HepG2 (cell line): ENCODE results near the gene PCNA. TPM values are rescaled to one million over a fixed set of nuclear protein-coding genes. Genes with fewer than 3 reads are reported as not detected.

Source experiments
- ATAC-seq: fragments of 200-7000 bp; cut with Tn5 transposase; 3 replicates; pipeline ENCODE4 v1.9.1; 2020; ENCODE audit warnings: mild to moderate bottlenecking, moderate library complexity
- BruUV-seq: library from RNA; stranded (reverse); fragments of 400-500 nt; replicated peaks from 2 replicates; lab custom pipeline; 2021; lab: Mats Ljungman, UMichigan
- CTCF ChIA-PET: fragments of 300-600 bp; formaldehyde crosslinking; extraction: SDS; loops from one replicate; lab custom pipeline; 2021; ENCODE audit warnings: low total read pairs, inconsistent platforms, low intra/inter-chr PET ratio; lab: Yijun Ruan, JAX
- POLR2A ChIA-PET: fragments of 350-600 bp; sonication (Branson Sonifier 250); formaldehyde crosslinking; loops from one replicate; lab custom pipeline; 2020; ENCODE audit warnings: antibody characterized with exemption, inconsistent platforms; lab: Yijun Ruan, JAX
- DNase-seq: peaks from one replicate; pipeline ENCODE4 v3.0.0-alpha.2; 2015; ENCODE audit warnings: low spot score
- FAIRE-seq: peaks from 3 replicates; lab custom pipeline; 2011; peaks lifted over from hg19 to GRCh38; lab: Jason Lieb, UNC
- H2AFZ ChIP-seq: one replicate; pipeline ENCODE4 v1.6.1; 2011; ENCODE audit warnings: low read length, inconsistent platforms
- H3K27ac ChIP-seq: fragments of 300-600 bp; 3 replicates; pipeline ENCODE4 v1.8.0; 2011; ENCODE audit warnings: mixed run types, mild to moderate bottlenecking, mixed read lengths, low read length, inconsistent platforms; ENCODE audit not compliant: insufficient read depth; ENCODE audit errors: extremely low read length
- H3K27me3 ChIP-seq, 2 experiments: fragments of 200-600 bp in 1 of 2; 2 replicates in 1 of 2; 3 replicates in 1 of 2; pipeline versions ENCODE4 v1.6.0 to v1.8.0; 2011; ENCODE audit warnings: low read length in 2 of 2, mild to moderate bottlenecking in 2 of 2, moderate library complexity in 2 of 2, inconsistent platforms in 1 of 2; ENCODE audit not compliant: insufficient read depth in 2 of 2, control insufficient read depth in 1 of 2
- H3K36me3 ChIP-seq, 2 experiments: fragments of 200-600 bp in 1 of 2; replicated peaks in 1 of 2; 2 replicates in 1 of 2; 3 replicates in 1 of 2; pipeline versions ENCODE4 v1.5.1 to v1.8.0; 2011; ENCODE audit warnings: low read length in 2 of 2, inconsistent platforms in 1 of 2; ENCODE audit not compliant: insufficient read depth in 2 of 2, control insufficient read depth in 1 of 2
- H3K4me1 ChIP-seq: 2 replicates; pipeline ENCODE4 v1.5.1; 2012; ENCODE audit warnings: low read length, inconsistent platforms; ENCODE audit not compliant: insufficient read depth
- H3K4me2 ChIP-seq: 2 replicates; pipeline ENCODE4 v1.6.0; 2011; ENCODE audit warnings: low read depth, low read length, inconsistent platforms
- H3K4me3 ChIP-seq, 3 experiments: fragments of 200-600 bp in 1 of 3; sonication (generic), shearing (Covaris generic) in 1 of 3; replicated peaks in 1 of 3; 2 replicates each; pipeline ENCODE4 v1.5.1; 2011 to 2016; ENCODE audit warnings: low read length in 3 of 3, inconsistent platforms in 2 of 3, low read depth in 2 of 3, mild to moderate bottlenecking in 2 of 3, control low read depth in 1 of 3, mixed read lengths in 1 of 3; ENCODE audit not compliant: insufficient read depth in 1 of 3
- H3K79me2 ChIP-seq: one replicate; pipeline ENCODE4 v1.6.1; 2011; ENCODE audit warnings: low read length, inconsistent platforms; ENCODE audit not compliant: insufficient read depth
- H3K9ac ChIP-seq: 2 replicates; pipeline ENCODE4 v1.6.0; 2011; ENCODE audit warnings: mild to moderate bottlenecking, low read depth, low read length, inconsistent platforms; ENCODE audit not compliant: insufficient read depth
- H3K9me3 ChIP-seq: 2 replicates; pipeline ENCODE4 v1.5.1; 2012; ENCODE audit warnings: mild to moderate bottlenecking, low read length
- H4K20me1 ChIP-seq: 2 replicates; pipeline ENCODE4 v1.6.0; 2011; ENCODE audit warnings: inconsistent platforms, mild to moderate bottlenecking, low read length, moderate library complexity; ENCODE audit not compliant: insufficient read depth
- CEBPG ChIP-seq: IDR thresholded peaks from 2 replicates; pipeline ENCODE4 v1.6.1; 2016
- CREB1 ChIP-seq, 2 experiments: fragments of 450-650 bp in 1 of 2; IDR thresholded peaks; 2 replicates each; pipeline ENCODE4 v1.6.1; 2016 to 2017; ENCODE audit warnings: control low read depth in 1 of 2, mild to moderate bottlenecking in 1 of 2, missing compliant biosample characterization in 1 of 2, missing genetic modification characterization in 1 of 2
- HDAC2 ChIP-seq: sonication (generic); formaldehyde crosslinking; IDR thresholded peaks from 2 replicates; pipeline ENCODE4 v1.4.0; 2020; ENCODE audit warnings: missing genetic modification reagents
- HOXA7 ChIP-seq: sonication (generic); formaldehyde crosslinking; IDR thresholded peaks from 2 replicates; pipeline ENCODE4 v1.8.1; 2022; ENCODE audit warnings: mild to moderate bottlenecking, missing genetic modification reagents, moderate library complexity
- KLF6 ChIP-seq: IDR thresholded peaks from 2 replicates; pipeline ENCODE4 v1.8.0; 2016; ENCODE audit warnings: missing biosample characterization, missing genetic modification reagents
- POGZ ChIP-seq: sonication (generic); formaldehyde crosslinking; IDR thresholded peaks from 2 replicates; pipeline ENCODE4 v1.4.0; 2020; ENCODE audit warnings: mild to moderate bottlenecking, missing genetic modification reagents
- SNRNP70 ChIP-seq: fragments of 200-400 bp; formaldehyde crosslinking; IDR thresholded peaks from 2 replicates; pipeline ENCODE4 v1.6.1; 2017; ENCODE audit warnings: mild to moderate bottlenecking, low read depth, low read length, moderate library complexity
- TCF12 ChIP-seq, 2 experiments: fragments of 450-650 bp in 1 of 2; sonication (generic) in 1 of 2; formaldehyde crosslinking in 1 of 2; IDR thresholded peaks; 2 replicates each; pipeline versions ENCODE4 v1.6.1 to v1.8.0; 2017 to 2022; ENCODE audit warnings: antibody characterized with exemption in 1 of 2, mild to moderate bottlenecking in 1 of 2, missing genetic modification reagents in 1 of 2, moderate library complexity in 1 of 2
- TCF7L2 ChIP-seq: IDR thresholded peaks from 2 replicates; pipeline ENCODE4 v1.6.1; 2011; ENCODE audit warnings: mild to moderate bottlenecking, low read depth, low read length, moderate library complexity
- ZFP82 ChIP-seq: sonication (generic); formaldehyde crosslinking; IDR thresholded peaks from 2 replicates; pipeline ENCODE4 v1.5.1; 2020; ENCODE audit warnings: mild to moderate bottlenecking, missing genetic modification reagents, borderline replicate concordance
- ZNF225 ChIP-seq: sonication (generic); formaldehyde crosslinking; IDR thresholded peaks from 2 replicates; pipeline ENCODE4 v1.4.0; 2020; ENCODE audit warnings: mild to moderate bottlenecking, missing genetic modification reagents
- ZNF589 ChIP-seq: sonication (generic); formaldehyde crosslinking; conservative IDR thresholded peaks from 2 replicates; pipeline ENCODE4 v1.8.0; 2022; ENCODE audit warnings: mild to moderate bottlenecking, moderate library complexity, missing genetic modification reagents
- ZNF598 ChIP-seq: sonication (generic); formaldehyde crosslinking; IDR thresholded peaks from 2 replicates; pipeline ENCODE4 v1.5.1; 2020; ENCODE audit warnings: mild to moderate bottlenecking, missing genetic modification reagents, borderline replicate concordance
- ZNF788 ChIP-seq: sonication (generic); formaldehyde crosslinking; IDR thresholded peaks from 2 replicates; pipeline ENCODE4 v1.5.0; 2020; ENCODE audit warnings: mild to moderate bottlenecking, missing genetic modification reagents, borderline replicate concordance
- ZNF850 ChIP-seq: sonication (generic); formaldehyde crosslinking; conservative IDR thresholded peaks from 2 replicates; pipeline ENCODE4 v1.9.0; 2021; ENCODE audit warnings: mild to moderate bottlenecking, missing genetic modification reagents
- WGBS: methylation state at CpG from one replicate; pipeline ENCODE4 v1.1.6; 2017; ENCODE audit warnings: low lambda C conversion rate; 5-methylcytosine and 5-hydroxymethylcytosine counted together
- in situ Hi-C: cut with HindIII; loops from 2 replicates; pipeline ENCODE4 v1.10.0; 2017; ENCODE audit warnings: low pct_unique_long_range_greater_than_20kb; ENCODE audit not compliant: extremely low pct_ligation_motif_present
- intact Hi-C: fragments of 100-400 bp; cut with micrococcal nuclease; formaldehyde crosslinking; loops from one replicate; pipeline ENCODE4 v1.10.0; 2022; ENCODE audit not compliant: unreplicated experiment
- polyA plus RNA-seq, 8 experiments: library from polyadenylated mRNA; depleted of rRNA in 3 of 8; stranded (reverse) in 7 of 8; unstranded in 1 of 8; fragments of >200 nt; fragmentation: Illumina TruSeq in 4 of 8; extraction: Trizol in 4 of 8; gene quantifications; 2 replicates each; pipeline versions ENCODE4 v1.2.1 to v1.2.3, GENCODE V29; 2011 to 2016; ENCODE audit warnings: low read depth in 4 of 8, missing spikeins in 1 of 8, mixed read lengths in 1 of 8; ENCODE audit not compliant: insufficient read depth in 1 of 8
- total RNA-seq, 5 experiments: library from RNA; depleted of rRNA; stranded (reverse); fragments of >200 nt; fragmentation: Illumina TruSeq; extraction: Trizol; gene quantifications; 2 replicates each; pipeline ENCODE4 v1.2.3, GENCODE V29; 2016; ENCODE audit warnings: low read depth in 1 of 5
- TF ChIP-seq, protein P1 (sequence below): sonication (generic); formaldehyde crosslinking; IDR thresholded peaks from 2 replicates; pipeline ENCODE4 v1.4.0; 2020; ENCODE audit warnings: mild to moderate bottlenecking, missing genetic modification reagents, borderline replicate concordance
- TF ChIP-seq, protein P2 (sequence below): sonication (generic); formaldehyde crosslinking; IDR thresholded peaks from 2 replicates; pipeline ENCODE4 v1.5.1; 2020; ENCODE audit warnings: mild to moderate bottlenecking, missing genetic modification reagents

PCNA gene
- total and polyA plus RNA-seq, 2 of the 13 experiments (the other 11 are each of a cell fraction or from before 2014, with no cell fraction given), result 229 to 655 TPM

DNA sequence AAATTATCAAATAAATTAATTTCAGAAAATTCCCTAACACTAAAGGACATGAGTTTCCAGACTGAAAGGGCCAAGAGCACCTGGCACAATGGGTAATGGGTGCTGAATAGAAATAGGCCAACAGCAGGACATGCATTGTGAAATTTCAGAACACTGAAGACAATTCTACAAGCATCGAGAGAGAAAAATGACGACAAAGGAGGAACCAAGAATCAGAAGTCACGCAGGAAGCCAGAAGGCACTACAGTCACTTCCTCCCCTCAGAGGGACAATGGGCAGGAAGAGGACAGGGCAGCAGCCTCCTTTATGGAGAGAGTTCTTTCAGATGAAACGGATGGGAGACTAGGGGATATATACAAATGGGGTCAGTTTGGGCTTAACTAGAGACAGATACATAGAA is 29.6 kb downstream of the PCNA start (continued):
- TF ChIP-seq ZNF225 (CRISPR knock-in tag) (no peak), ZNF788 (CRISPR knock-in tag) (no peak), HOXA7 (CRISPR knock-in tag) (0 out of 2 replicates have a peak, but pooled peaks have one; percentile 44), CREB1 (IDR thresholded peaks at IDR 0.05) (no peak), CREB1 (CRISPR knock-in tag; IDR thresholded peaks at IDR 0.05) (no peak), POGZ (CRISPR knock-in tag) (no peak), KLF6 (CRISPR knock-in tag) (no peak), ZNF589 (CRISPR knock-in tag) (no peak), HDAC2 (CRISPR knock-in tag) (no peak), ZNF598 (no peak)

DNA sequence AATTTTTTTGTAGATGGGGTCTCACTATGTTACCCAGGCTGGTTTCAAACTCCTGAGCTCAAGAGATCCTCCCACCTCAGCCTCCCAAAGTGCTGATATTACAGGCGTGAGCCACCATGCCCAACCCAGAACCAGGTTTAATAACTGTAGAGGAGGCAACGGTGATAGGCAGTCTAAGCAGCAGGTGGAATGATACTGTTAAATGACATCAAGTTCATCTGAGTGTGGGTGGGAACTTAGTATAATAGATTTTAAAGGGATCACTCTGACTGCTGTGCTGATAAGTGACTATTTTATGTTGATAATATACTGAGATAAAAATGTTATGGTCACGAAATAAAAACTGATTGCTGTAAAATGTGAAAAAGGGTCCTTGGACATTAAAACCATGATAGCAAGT is 31.1 kb downstream of the PCNA start:
- Histone ChIP-seq H3K79me2 (no peaks in the 10 kb centered on the region), H3K4me3 (no peak overlapping the region), H3K27ac (no peak overlapping the region), H3K9me3 (no peaks in the 10 kb centered on the region), H4K20me1 (no peaks in the 10 kb centered on the region), H2AFZ (no peak overlapping the region), H3K4me2 (no peak overlapping the region), H3K27me3 (no peaks in the 10 kb centered on the region), H3K36me3 (0 out of 5 replicates have a peak, but pooled peaks cover 0 to 2% of the 10 kb centered on the region in 2 experiments), H3K4me1 (no peaks in the 10 kb centered on the region), H3K9ac (no peak overlapping the region)
- TF ChIP-seq ZNF850 (CRISPR knock-in tag), result no peak
- TF ChIP-seq SNRNP70, result no peak
- no peak for TF ChIP-seq CEBPG (CRISPR knock-in tag)
- no peak for TF ChIP-seq TCF12 (IDR thresholded peaks at IDR 0.05)
- TF ChIP-seq TCF12 (CRISPR knock-in tag; IDR thresholded peaks at IDR 0.05), result no peak
- no peak for TF ChIP-seq TCF7L2
- TF ChIP-seq, protein P1, sequence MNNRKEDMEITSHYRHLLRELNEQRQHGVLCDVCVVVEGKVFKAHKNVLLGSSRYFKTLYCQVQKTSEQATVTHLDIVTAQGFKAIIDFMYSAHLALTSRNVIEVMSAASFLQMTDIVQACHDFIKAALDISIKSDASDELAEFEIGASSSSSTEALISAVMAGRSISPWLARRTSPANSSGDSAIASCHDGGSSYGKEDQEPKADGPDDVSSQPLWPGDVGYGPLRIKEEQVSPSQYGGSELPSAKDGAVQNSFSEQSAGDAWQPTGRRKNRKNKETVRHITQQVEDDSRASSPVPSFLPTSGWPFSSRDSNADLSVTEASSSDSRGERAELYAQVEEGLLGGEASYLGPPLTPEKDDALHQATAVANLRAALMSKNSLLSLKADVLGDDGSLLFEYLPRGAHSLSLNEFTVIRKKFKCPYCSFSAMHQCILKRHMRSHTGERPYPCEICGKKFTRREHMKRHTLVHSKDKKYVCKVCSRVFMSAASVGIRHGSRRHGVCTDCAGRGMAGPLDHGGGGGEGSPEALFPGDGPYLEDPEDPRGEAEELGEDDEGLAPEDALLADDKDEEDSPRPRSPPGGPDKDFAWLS (CRISPR knock-in tag), result no peak
- TF ChIP-seq ZFP82, result no peak
- TF ChIP-seq, protein P2, sequence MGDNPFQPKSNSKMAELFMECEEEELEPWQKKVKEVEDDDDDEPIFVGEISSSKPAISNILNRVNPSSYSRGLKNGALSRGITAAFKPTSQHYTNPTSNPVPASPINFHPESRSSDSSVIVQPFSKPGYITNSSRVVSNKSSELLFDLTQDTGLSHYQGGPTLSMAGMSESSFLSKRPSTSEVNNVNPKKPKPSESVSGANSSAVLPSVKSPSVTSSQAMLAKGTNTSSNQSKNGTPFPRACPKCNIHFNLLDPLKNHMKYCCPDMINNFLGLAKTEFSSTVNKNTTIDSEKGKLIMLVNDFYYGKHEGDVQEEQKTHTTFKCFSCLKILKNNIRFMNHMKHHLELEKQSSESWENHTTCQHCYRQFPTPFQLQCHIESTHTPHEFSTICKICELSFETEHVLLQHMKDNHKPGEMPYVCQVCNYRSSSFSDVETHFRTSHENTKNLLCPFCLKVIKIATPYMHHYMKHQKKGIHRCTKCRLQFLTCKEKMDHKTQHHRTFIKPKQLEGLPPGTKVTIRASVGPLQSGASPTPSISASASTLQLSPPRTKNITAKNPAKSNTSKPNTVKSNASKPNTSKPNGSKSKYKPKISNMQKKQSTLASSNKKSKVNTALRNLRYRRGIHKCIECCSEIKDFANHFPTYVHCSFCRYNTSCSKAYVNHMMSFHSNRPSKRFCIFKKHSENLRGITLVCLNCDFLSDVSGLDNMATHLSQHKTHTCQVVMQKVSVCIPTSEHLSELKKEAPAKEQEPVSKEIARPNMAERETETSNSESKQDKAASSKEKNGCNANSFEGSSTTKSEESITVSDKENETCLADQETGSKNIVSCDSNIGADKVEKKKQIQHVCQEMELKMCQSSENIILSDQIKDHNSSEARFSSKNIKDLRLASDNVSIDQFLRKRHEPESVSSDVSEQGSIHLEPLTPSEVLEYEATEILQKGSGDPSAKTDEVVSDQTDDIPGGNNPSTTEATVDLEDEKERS, result no peak
- ATAC-seq, result no peak
- ChIA-PET CTCF (no interaction called here), POLR2A (interaction anchor here (0.7 to 1.7 kb wide), 2 partner anchors 15 to 368 kb away, joined by 4 to 6 read pairs; no protein-coding TSS in a partner anchor)
- no TSS peak for BruUV-seq
- DNase-seq, result no peak
- no peak for FAIRE-seq
- in situ Hi-C loops (loop anchor here (10.0 kb wide), 1 partner anchor 56 kb away; no protein-coding TSS in a partner anchor), intact Hi-C loops (no loop called here)
- WGBS, result 98% methylated on average over 3 of the region's 3 CpGs
